ENCODE results near the gene KIF27.
"Not testable (repeated sequence)": the region's sequence is repeated elsewhere in the genome, so short reads cannot be mapped to it uniquely, and the experiment has no call there.

Gene KIF27

GRCh38 chr9:83809213-83809612, 112.0 kb downstream of the KIF27 start:
- DNase-seq: not testable (repeated sequence)

- DNase-seq: not testable (repeated sequence)
Measured at GRCh38 chr9:83804454-83804853, 116.8 kb downstream of the KIF27 start.

GRCh38 chr9:83803941-83804340, 117.3 kb downstream of the KIF27 start:
- DNase-seq: not testable (repeated sequence)

GRCh38 chr9:83800236-83801033, 120.8 kb downstream of the KIF27 start:
- no peak for DNase-seq

- no peak for DNase-seq
Measured at GRCh38 chr9:83794051-83794450, 127.2 kb downstream of the KIF27 start.

GRCh38 chr9:83792746-83793145, 128.5 kb downstream of the KIF27 start:
- DNase-seq: no peak
